ENCODE results near the gene OAF.

DNA sequence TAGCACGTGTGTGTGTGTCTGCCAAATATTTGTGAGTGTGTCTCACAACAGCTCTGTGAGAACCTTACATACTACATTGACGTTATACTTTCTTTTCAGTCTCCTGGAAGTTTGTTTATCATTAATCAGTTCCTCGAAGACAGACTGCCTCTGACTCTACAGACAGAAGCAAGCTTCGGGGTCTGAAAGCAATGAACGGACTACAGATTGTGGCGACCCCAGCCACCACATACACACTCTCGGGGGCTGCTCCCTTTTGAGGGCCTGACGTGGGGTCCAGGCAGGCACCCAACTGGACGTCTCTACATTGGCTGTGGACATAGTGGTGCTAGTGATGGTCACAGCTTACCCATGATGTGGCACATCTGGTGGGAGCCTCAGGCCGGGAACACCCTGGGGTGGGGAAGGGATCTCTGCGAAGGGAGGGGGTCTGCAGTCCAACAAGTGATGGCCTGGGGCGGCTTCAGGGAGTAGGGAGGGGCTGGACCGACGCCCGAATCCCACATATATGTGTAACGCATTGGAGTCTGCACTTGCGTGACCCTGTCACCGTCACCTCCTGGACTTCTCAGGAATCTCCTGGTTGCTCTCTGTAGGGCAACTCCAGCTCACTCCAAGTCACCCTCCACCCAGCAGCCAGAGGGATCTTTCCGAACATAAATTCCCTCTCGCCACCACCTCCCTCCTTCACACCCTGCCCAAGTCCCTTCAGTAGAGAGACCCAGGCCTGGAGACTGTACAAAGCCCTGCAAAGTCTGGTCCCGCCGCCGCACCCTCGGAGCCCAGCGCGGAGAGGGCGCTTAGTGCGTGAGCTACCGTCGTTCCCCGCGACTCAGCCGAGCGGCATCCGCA lies 42.5 kb upstream of the OAF start:
- TF ChIP-seq HDGF (IDR thresholded peaks at IDR 0.05; ENCODE audit: borderline replicate concordance), result no peak
- no peak for TF ChIP-seq ZNF384 (IDR thresholded peaks at IDR 0.05)
- no peak for TF ChIP-seq LEF1 (IDR thresholded peaks at IDR 0.05; ENCODE audit: borderline replicate concordance)
- no peak for TF ChIP-seq FOXM1 (IDR thresholded peaks at IDR 0.05; ENCODE audit: borderline replicate concordance)
- TF ChIP-seq FOXA1 (IDR thresholded peaks at IDR 0.05), result no peak
- no peak for TF ChIP-seq ELF4 (IDR thresholded peaks at IDR 0.05)
- TF ChIP-seq FOXK2 (IDR thresholded peaks at IDR 0.05), result no peak
